Transverse colon (tissue), 3 donors: ENCODE measurements around the gene TMEM132D.

Experiments
- CTCF ChIP-seq, 5 experiments: fragments of 200-600 bp in 3 of 5; fragments of 450-650 bp in 2 of 5; sonication (generic) in 3 of 5; IDR thresholded peaks; 1 replicate in 2 of 5; 2 replicates in 3 of 5; pipeline ENCODE4 v1.5.1; 2016 to 2017; ENCODE audit warnings: antibody characterized with exemption in 5 of 5, inconsistent platforms in 3 of 5, mild to moderate bottlenecking in 2 of 5, moderate library complexity in 1 of 5
- POLR2A ChIP-seq: fragments of 450-650 bp; IDR thresholded peaks from one replicate; pipeline ENCODE4 v1.6.1; 2016; ENCODE audit warnings: antibody characterized with exemption, mild to moderate bottlenecking, moderate library complexity

GRCh38 chr12:129635021-129635685, 268.7 kb downstream of the TMEM132D start:
- TF ChIP-seq CTCF (IDR thresholded peaks at IDR 0.05) (no peak), POLR2A (no peak)
